Stimulated activated naive CD8-positive, alpha-beta T cell treated with anti-CD3 and anti-CD28 coated beads, Interleukin-15, Interleukin-2, amounts not matched to agents 100 ng/mL and 50 ng/mL, for 24 hours (primary cell): ENCODE results near the gene GNA15.
"Not testable (repeated sequence)": the region's sequence is repeated elsewhere in the genome, so short reads cannot be mapped to it uniquely, and the experiment has no call there.

Experiments used
- H3K27ac Mint-ChIP-seq: one replicate; pipeline ENCODE4 v1.8.0; 2021; ENCODE audit warnings: mild to moderate bottlenecking, mixed read lengths
- H3K27me3 Mint-ChIP-seq: one replicate; pipeline ENCODE4 v1.8.0; 2021; ENCODE audit warnings: mixed read lengths
- H3K36me3 Mint-ChIP-seq: one replicate; pipeline ENCODE4 v1.8.0; 2021; ENCODE audit warnings: low read depth, mixed read lengths
- H3K4me1 Mint-ChIP-seq: one replicate; pipeline ENCODE4 v1.8.0; 2021; ENCODE audit warnings: low read depth, mixed read lengths
- H3K4me3 Mint-ChIP-seq: one replicate; pipeline ENCODE4 v1.8.0; 2021; ENCODE audit warnings: mild to moderate bottlenecking, mixed read lengths
- H3K9me3 Mint-ChIP-seq: one replicate; pipeline ENCODE4 v1.8.0; 2021; ENCODE audit warnings: mixed read lengths

Gene GNA15

DNA sequence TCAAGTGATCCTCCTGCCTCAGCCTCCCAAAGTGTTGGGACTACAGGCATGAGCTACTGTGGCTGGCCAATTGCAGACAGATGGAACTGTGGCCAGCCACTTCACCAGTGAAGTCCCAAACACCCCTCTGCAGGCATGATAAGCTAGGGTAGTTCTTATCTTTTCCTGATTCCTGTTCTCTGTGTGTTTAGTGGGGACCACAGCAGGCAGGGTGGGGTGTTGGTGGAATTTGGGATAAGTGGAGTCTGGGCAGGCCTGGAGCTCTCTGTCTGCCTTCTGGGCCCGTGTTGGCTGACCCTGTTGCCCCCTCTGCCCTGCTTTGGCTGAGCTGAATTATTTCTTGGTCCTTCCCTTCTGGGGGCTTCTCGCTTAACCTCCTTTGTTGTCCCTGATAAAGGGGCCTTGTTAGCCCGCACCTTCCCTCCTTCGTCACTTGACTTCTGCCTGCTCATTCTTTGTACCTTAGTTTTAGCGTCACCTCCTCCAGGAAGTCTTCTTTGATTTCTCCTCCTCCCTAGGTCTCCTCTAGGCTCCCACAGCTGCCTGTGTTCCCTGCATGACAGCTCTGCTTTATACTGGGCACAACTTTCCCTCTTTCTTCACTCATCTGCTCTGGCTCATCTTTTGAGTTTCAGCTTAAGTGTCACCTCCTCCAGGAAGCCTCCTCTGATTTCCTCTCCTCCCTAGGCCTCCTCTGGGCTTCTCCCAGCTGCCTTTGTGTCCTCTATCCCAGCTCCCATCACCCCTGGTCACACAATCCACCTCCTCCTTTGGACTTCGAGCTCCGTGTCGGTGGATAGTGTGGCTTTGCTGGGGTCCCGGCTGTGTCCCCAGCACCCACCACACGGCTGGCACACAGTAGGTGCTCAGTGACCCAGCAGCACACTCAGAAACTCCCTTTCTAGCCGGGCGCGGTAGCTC is 48.1 kb downstream of the GNA15 start:
- peaks cover 64% of the 10 kb centered on the region for H3K4me1 Mint-ChIP-seq
- H3K9me3 Mint-ChIP-seq: no peaks in the 10 kb centered on the region
- H3K27ac Mint-ChIP-seq: peak overlapping the region; percentile 98
- H3K4me3 Mint-ChIP-seq: peak overlapping the region; percentile 11
- no peaks in the 10 kb centered on the region for H3K27me3 Mint-ChIP-seq
- H3K36me3 Mint-ChIP-seq: peaks cover 23% of the 10 kb centered on the region

DNA sequence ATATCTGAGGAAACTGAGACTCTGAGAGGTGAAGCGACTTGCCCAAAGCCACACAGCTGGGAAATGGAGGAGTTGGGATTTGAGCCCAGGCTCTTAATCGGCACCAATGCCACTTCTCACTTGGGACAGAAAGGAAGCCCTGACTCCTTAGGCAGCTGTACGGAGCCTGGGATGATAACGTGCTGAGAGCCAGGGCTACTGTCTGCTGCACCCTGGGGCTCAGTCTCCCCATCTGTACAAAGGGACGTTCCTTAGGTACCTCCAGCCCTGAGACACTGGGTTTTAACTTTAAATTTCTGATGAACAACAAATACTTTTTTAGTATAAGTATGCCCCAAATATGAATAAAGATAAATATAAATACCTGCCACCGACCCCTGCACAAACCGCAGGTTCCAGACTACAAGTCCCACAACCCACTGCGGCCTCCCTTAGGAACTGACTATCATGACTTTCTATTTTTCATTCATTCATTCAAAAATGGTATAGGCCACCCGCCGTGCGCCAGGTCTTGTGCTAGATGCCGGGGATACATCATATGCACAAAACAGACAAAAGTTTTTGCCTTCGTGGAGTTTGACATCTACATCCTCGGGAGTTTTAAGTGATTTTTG is 49.1 kb downstream of the GNA15 start:
- Mint-ChIP-seq H3K4me1 (peaks cover 69% of the 10 kb centered on the region), H3K27me3 (no peaks in the 10 kb centered on the region), H3K4me3 (peak overlapping the region; percentile 92), H3K9me3 (no peaks in the 10 kb centered on the region), H3K36me3 (peaks cover 25% of the 10 kb centered on the region), H3K27ac (peak overlapping the region; percentile 98)

DNA sequence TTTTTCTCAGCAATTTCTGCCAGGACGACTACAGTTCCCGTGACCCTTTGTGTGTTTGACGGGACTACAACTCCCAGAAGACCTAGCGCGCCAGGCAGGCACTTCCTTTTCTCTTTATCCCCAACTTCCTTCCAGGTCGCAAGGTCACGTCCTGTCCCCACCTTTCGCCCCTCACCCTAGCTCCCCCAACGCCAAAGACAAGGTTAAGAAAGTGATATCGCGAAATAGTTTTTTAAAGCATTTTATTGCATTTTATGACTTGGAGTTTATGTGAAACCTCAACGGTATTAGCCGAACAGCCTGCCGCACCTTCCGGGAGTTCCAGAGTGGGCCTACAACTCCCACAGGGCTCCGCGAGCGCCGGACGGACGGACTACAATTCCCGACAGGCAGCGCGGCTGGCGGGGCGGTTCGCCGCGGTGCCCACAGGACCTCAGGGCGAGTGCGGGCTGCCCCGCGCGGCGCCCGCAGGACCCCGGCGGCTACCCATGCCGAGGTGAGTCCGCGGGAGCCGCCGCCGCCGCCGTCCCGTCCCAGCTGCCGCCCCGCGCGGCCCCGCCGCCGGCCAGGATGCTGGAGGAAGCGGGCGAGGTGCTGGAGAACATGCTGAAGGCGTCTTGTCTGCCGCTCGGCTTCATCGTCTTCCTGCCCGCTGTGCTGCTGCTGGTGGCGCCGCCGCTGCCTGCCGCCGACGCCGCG is 49.8 kb downstream of the GNA15 start, which contains the start of gene NCLN:
TSS of gene NCLN (plus strand) at position 470 of the 699 bp plus-strand sequence. CDS start at position 571, 101 bp downstream.
- H3K4me3 Mint-ChIP-seq: peak within 1 kb of the TSS; percentile 96
- H3K36me3 Mint-ChIP-seq: peaks cover 23% of the 10 kb centered on the region
- peak within 1 kb of the TSS; percentile 98 for H3K27ac Mint-ChIP-seq
- H3K4me1 Mint-ChIP-seq: peaks cover 67% of the 10 kb centered on the region
- H3K27me3 Mint-ChIP-seq: no peaks in the 10 kb centered on the region
- no peaks in the 10 kb centered on the region for H3K9me3 Mint-ChIP-seq

DNA sequence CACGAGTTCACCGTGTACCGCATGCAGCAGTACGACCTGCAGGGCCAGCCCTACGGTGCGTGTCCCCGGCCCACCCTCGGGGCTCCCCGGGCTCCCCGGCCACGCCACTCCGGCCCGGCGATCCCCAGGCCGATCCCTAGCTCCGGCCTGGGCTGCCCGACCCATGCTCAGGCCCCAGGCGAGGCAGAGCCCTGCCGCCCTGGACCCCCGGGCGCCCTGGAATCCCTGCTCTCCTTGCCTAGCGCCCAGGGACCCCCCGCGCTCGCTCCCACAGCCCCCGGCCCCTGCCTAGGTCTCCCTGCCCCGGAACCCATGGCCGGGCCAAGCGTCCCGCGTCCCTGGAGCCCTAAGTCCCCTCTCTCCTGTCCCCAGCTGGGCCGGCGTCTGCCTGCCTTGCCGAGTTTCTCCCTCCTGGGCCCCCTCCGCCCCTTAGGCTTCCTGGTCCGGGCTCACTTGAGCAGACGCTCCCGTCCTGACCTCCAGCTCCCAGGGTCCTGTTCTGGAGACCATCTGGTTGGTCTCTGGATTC is 50.4 kb downstream of the GNA15 start:
- Mint-ChIP-seq H3K27ac (peak overlapping the region; percentile 87), H3K27me3 (no peaks in the 10 kb centered on the region), H3K4me3 (peak overlapping the region; percentile 96), H3K4me1 (peaks cover 67% of the 10 kb centered on the region), H3K36me3 (peaks cover 22% of the 10 kb centered on the region), H3K9me3 (no peaks in the 10 kb centered on the region)

DNA sequence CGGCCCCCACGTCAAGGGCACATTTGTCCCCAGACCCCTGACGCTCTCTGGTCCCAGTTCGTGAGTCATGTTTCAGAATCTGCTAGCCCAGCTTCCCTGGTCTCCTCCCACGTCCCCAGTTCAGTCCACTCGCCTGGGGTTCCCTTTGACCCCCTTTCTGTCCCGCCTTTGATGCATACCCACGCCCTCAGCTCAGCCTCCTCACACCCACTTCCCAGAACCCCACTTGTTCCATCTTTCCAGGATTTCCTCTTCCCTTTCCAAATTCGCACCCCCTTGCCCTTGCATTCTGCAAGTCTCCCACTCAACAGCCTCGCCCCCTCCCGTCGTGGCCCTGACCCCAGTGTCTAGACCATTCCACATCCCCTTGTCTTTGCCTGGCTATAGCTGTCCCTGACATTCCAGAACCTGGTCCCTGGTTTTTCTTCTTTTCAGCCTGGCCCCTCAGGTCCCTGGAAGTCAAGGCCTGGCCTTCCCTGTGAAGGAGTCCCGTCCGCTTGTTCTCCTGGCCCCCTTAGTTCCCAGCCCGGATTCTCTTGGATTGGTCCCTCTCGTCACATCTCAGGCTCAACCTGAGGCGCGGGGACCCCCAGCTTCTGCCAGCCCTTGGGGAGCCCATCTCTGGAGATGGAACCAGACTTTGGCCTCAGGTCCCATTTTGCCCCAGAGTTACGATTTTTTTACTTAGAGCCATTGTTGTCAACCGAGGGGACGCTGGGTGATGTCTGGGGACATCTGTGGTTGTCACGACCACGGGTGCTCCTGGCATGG is 51.2 kb downstream of the GNA15 start:
- H3K27ac Mint-ChIP-seq: peak overlapping the region; percentile 87
- peak overlapping the region; percentile 96 for H3K4me3 Mint-ChIP-seq
- H3K27me3 Mint-ChIP-seq: no peaks in the 10 kb centered on the region
- no peaks in the 10 kb centered on the region for H3K9me3 Mint-ChIP-seq
- peaks cover 22% of the 10 kb centered on the region for H3K36me3 Mint-ChIP-seq
- peaks cover 62% of the 10 kb centered on the region for H3K4me1 Mint-ChIP-seq

DNA sequence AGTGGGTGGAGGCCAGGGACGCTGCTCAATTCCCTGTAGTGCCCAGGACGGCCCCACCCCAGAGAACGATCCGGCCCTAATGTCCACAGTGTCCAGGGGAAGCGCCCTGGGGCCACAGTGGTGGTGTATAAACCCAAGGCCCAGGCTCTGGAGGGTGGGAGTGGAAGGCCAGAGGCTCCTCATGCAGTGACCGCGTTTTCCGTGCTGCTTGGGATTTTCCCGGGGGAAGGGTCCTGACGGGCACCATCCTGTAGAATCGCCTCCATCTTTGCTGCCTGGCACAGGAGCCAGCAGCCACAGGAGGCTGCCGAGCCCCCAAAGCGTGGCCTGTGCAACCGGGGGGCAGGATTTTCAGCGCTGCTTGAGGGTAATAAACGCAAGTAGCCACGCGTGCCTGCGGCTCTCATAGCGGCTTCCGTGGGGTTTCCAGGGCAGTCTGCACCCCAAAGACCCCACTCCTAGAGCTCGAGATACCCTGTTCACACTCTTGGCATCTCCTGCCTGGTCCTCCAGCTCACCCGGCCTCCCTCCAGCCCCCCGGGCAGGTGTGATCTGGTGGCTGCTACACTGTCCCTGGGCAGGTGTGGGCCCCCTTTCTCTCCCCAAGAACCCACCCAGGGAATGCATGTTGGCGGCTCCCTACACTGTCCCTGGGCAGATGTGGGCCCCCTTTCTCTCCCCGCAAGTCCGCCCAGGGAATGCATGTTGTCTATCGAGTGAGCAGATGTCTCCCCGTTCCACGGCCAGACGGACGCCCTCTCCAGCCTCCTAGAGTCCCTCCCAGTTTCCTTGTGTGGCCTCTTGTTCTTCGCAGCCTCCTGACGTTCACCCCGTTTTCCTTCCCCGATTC is 52.1 kb downstream of the GNA15 start:
- Mint-ChIP-seq H3K4me1 (peaks cover 57% of the 10 kb centered on the region), H3K27me3 (no peaks in the 10 kb centered on the region), H3K27ac (no peak overlapping the region), H3K36me3 (peaks cover 20% of the 10 kb centered on the region), H3K4me3 (peak overlapping the region; percentile 96), H3K9me3 (no peaks in the 10 kb centered on the region)

DNA sequence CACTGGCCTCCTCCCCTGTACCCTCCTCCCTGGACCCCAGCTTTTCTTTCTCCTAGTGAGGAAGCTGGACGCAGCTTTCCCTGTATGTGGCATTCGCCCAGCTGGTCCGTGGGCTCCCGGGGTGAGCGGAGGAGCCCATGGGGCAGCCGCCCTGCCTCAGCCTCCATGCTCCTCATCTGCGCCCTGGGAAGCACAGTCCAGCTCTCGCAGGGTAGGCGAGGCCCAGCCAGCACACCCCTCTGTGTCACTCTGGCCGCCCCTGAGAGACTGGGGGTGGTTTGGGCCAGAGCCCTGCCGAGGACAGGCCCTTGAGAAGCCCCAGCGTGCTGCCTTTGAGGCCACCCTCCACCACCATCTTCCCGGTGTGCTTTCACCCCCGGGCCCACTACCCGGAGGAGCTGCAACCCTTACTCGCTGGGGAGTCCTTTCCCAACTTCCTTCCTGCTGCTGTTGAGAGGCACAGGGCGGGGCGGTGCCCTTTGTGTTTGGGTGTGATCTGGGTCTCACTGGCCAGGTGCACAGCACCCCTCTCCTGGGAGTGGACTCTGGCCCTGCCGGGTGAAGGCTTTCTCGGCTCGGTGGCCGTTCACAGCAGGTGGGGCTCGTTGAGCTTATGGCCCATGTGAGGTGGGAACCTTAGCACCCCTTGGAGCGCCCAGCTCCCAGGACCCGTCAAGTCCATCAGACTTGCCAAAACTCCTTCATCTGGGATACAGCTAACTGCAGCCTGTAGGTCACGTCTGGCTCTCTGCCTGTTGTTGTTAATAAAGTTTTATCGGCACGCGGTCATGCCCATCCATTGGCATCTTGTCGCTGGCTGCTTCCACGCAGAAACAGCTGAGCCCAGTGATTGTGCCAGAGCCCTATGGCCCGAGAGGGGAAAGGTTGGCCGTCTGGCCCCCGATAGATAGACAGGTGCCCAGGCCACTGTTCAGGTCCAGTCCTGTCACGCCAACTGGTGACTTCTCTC is 53.1 kb downstream of the GNA15 start:
- Mint-ChIP-seq H3K36me3 (peaks cover 22% of the 10 kb centered on the region), H3K4me1 (peaks cover 48% of the 10 kb centered on the region), H3K9me3 (no peaks in the 10 kb centered on the region), H3K27ac (no peak overlapping the region), H3K4me3 (peak overlapping the region; percentile 59), H3K27me3 (no peaks in the 10 kb centered on the region)

DNA sequence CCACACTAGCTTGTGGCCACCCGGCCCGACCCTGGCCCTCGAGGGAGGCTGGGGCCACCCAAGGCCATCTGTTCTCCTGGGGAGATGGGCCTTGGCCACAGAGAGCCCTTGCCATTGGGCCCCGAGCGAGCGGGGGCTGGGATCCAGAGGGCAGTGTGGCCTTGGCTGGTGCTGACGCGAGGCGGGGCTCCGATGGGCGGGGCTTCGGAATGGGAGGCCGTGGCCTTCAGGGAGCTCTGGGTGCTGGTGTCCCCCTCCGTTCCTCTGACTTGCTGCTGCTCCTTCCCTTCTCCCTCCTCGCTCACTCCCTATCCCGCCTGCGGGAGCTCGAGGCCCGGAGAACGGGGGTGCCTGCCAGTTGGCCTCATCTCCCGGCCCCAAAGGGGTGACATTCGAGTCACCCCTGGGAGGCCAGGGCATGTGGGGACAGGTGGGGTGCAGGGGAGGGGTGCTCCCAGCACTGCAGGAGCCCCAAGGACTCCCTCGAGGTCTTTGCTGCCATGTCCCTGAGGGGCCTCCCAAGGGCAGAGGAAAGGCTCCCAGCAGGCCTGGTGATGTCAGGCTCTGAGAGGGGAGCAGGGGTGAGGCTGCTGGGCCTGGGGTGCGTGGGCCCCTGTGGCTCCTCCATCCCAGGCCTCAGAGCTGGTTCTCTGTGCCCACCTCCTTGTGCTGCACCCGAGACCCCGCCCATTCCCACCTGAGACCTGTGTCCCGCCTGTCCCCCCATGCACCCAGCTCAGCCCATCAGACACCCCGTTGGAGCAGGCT is 54.1 kb downstream of the GNA15 start:
- H3K4me1 Mint-ChIP-seq: peaks cover 39% of the 10 kb centered on the region
- H3K27me3 Mint-ChIP-seq: no peaks in the 10 kb centered on the region
- H3K36me3 Mint-ChIP-seq: peaks cover 31% of the 10 kb centered on the region
- no peak overlapping the region for H3K27ac Mint-ChIP-seq
- H3K4me3 Mint-ChIP-seq: no peak overlapping the region
- H3K9me3 Mint-ChIP-seq: no peaks in the 10 kb centered on the region

DNA sequence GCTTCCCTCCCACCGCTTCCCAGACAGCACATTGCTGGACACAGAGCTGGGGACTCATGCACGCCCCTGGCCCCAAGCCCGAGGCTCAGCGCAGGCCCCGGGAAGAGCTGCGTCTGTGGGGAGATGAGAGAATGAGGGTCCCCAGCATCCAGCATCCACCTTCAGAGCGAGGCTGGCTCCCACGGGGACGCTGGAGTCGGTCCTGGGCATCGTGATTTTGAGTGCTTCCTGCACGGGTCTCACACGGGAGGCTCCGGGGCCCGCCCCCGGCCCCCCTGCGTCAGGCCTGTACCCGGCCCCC is 54.6 kb downstream of the GNA15 start:
- H3K4me3 Mint-ChIP-seq: no peak overlapping the region
- no peaks in the 10 kb centered on the region for H3K27me3 Mint-ChIP-seq
- H3K36me3 Mint-ChIP-seq: peaks cover 32% of the 10 kb centered on the region
- H3K27ac Mint-ChIP-seq: no peak overlapping the region
- peaks cover 35% of the 10 kb centered on the region for H3K4me1 Mint-ChIP-seq
- H3K9me3 Mint-ChIP-seq: no peaks in the 10 kb centered on the region

DNA sequence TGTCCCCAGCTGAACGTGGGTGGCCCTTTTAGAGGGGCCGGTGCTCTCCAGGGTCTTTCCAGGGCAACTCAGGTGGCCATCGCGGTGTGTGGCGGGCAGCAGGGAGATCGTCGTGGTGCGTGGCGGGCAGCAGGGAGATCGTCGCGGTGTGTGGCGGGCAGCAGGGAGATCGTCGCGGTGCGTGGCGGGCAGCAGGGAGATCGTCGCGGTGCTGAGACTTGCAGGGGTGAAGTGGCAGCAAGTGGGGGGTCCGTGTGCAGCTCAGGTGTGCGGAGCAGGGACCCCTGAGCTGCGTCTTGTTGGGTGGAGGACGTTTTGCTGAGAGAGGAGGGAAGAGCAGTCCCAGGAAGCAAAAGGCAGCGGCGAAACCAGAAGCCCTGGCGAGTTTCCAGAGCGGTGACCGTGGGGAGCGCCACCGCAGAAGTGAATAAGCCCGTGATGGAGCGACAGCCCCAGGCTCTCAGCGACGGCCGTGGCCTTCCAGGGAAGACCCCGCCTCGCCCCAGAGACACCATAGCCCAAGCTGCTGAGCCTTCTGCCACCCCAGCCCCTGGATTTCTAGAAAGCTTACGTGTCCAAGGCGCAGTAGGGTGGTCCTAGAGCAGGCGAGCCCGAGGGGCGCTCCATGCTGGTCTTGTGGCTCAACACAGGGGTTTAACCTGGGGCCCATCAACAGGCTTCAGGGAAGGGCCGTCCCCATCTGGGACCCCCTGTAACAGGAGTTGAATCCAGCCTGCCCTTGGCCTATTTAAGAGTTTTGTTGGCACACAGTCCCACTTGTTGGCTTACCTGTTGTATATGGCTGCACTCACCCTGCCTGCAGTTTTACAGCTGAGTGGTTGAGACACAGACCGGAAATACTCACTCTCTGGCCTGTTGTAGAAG is 55.3 kb downstream of the GNA15 start:
- Mint-ChIP-seq H3K9me3 (no peaks in the 10 kb centered on the region), H3K27me3 (no peaks in the 10 kb centered on the region), H3K36me3 (peaks cover 32% of the 10 kb centered on the region), H3K4me1 (peaks cover 35% of the 10 kb centered on the region), H3K27ac (no peak overlapping the region), H3K4me3 (no peak overlapping the region)

DNA sequence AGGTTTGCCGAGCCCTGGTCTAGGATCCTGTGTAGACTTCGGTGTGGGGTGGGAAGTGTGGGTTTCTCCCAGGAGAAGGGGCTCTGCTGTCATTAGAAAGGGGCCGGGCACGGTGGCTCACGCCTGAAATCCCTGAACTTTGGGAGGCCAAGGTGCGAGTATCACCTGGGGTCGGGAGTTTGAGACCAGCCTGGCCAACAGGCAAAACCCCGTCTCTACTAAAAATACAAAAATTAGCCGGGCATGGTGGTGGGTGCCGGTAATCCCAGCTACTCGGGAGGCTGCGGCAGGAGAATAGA is 55.9 kb downstream of the GNA15 start:
- not testable (repeated sequence) for H3K4me3 Mint-ChIP-seq, H3K27me3 Mint-ChIP-seq, H3K27ac Mint-ChIP-seq, H3K9me3 Mint-ChIP-seq
- Mint-ChIP-seq H3K36me3 (peaks cover 29% of the 10 kb centered on the region), H3K4me1 (peaks cover 31% of the 10 kb centered on the region)

DNA sequence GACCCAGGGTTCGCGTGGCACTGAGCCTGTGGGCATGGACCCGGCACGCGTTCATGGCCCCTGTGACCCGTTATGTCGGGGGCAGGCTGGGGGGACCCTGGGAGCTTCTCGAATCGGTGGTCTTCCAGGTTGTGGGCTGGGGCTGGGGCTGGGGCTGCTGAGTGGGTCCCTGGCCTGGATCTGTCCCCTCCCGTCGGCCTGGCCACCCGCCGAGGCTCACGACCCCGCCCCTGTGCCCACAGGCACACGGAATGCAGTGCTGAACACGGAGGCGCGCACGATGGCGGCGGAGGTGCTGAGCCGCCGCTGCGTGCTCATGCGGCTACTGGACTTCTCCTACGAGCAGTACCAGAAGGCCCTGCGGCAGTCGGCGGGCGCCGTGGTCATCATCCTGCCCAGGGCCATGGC is 56.4 kb downstream of the GNA15 start:
- H3K4me1 Mint-ChIP-seq: peaks cover 26% of the 10 kb centered on the region
- H3K4me3 Mint-ChIP-seq: no peak overlapping the region
- H3K27me3 Mint-ChIP-seq: no peaks in the 10 kb centered on the region
- peaks cover 24% of the 10 kb centered on the region for H3K36me3 Mint-ChIP-seq
- no peaks in the 10 kb centered on the region for H3K9me3 Mint-ChIP-seq
- no peak overlapping the region for H3K27ac Mint-ChIP-seq
